HepG2 (cell line): ENCODE data around the gene MSI2. TPM values are rescaled to one million over a fixed set of nuclear protein-coding genes. Genes with fewer than 3 reads are reported as not detected.

Source experiments
- AFF4 ChIP-seq: sonication (generic); formaldehyde crosslinking; IDR thresholded peaks from 2 replicates; pipeline ENCODE4 v1.4.0; 2020; ENCODE audit warnings: missing genetic modification reagents
- AGO1 ChIP-seq: fragments of 200-400 bp; formaldehyde crosslinking; IDR thresholded peaks from 2 replicates; pipeline ENCODE4 v1.6.1; 2017; ENCODE audit warnings: mild to moderate bottlenecking, low read depth, low read length, moderate library complexity; ENCODE audit not compliant: poor library complexity, severe bottlenecking
- BRF2 ChIP-seq: sonication (generic); formaldehyde crosslinking; IDR thresholded peaks from 2 replicates; pipeline ENCODE4 v1.8.1; 2022; ENCODE audit warnings: mild to moderate bottlenecking, missing genetic modification reagents
- CBX2 ChIP-seq, 2 experiments: fragments of 200-600 bp in 1 of 2; sonication (generic); formaldehyde crosslinking in 1 of 2; IDR thresholded peaks; 2 replicates each; pipeline versions ENCODE4 v1.7.0 to v1.8.1; 2018 to 2022; ENCODE audit warnings: low read depth in 2 of 2, low read length in 1 of 2, mild to moderate bottlenecking in 1 of 2, missing genetic modification reagents in 1 of 2
- CERS6 ChIP-seq: sonication (generic); formaldehyde crosslinking; IDR thresholded peaks from 2 replicates; pipeline ENCODE4 v1.5.0; 2020; ENCODE audit warnings: missing genetic modification reagents
- ELK4 ChIP-seq: sonication (generic); formaldehyde crosslinking; IDR thresholded peaks from 2 replicates; pipeline ENCODE4 v1.9.0; 2021; ENCODE audit warnings: missing genetic modification reagents, borderline replicate concordance
- FOXO1 ChIP-seq: sonication (generic); formaldehyde crosslinking; IDR thresholded peaks from 2 replicates; pipeline ENCODE4 v1.4.0; 2020; ENCODE audit warnings: missing genetic modification reagents
- GFI1 ChIP-seq: sonication (generic); formaldehyde crosslinking; IDR thresholded peaks from 2 replicates; pipeline ENCODE4 v1.5.0; 2020; ENCODE audit warnings: missing genetic modification reagents, mild to moderate bottlenecking, borderline replicate concordance
- GLI4 ChIP-seq: sonication (generic); formaldehyde crosslinking; IDR thresholded peaks from 2 replicates; pipeline ENCODE4 v1.5.1; 2020; ENCODE audit warnings: missing genetic modification reagents, mild to moderate bottlenecking, moderate library complexity, borderline replicate concordance
- POLR2AphosphoS2 ChIP-seq: IDR thresholded peaks from 2 replicates; pipeline ENCODE4 v1.6.1; 2011; ENCODE audit warnings: low read depth, low read length, improper control_type of control experiment
- PRDM10 ChIP-seq: sonication (generic); formaldehyde crosslinking; IDR thresholded peaks from 2 replicates; pipeline ENCODE4 v1.4.0; 2020; ENCODE audit warnings: low read depth, missing genetic modification reagents
- TSC22D2 ChIP-seq: sonication (generic); formaldehyde crosslinking; IDR thresholded peaks from 2 replicates; pipeline ENCODE4 v1.5.1; 2020; ENCODE audit warnings: missing genetic modification reagents, mild to moderate bottlenecking, borderline replicate concordance
- ZNF30 ChIP-seq: sonication (generic); formaldehyde crosslinking; IDR thresholded peaks from 2 replicates; pipeline ENCODE4 v1.5.0; 2020; ENCODE audit warnings: mild to moderate bottlenecking, missing genetic modification reagents
- ZNF329 ChIP-seq: sonication (generic); formaldehyde crosslinking; IDR thresholded peaks from 2 replicates; pipeline ENCODE4 v1.9.0; 2021; ENCODE audit warnings: low read depth, mild to moderate bottlenecking, missing genetic modification reagents
- ZNF556 ChIP-seq: sonication (generic); formaldehyde crosslinking; IDR thresholded peaks from 2 replicates; pipeline ENCODE4 v1.4.0; 2020; ENCODE audit warnings: mild to moderate bottlenecking, missing genetic modification reagents, borderline replicate concordance
- ZNF580 ChIP-seq: IDR thresholded peaks from 2 replicates; pipeline ENCODE4 v1.6.1; 2016; ENCODE audit warnings: low read depth, borderline replicate concordance
- polyA plus RNA-seq, 8 experiments: library from polyadenylated mRNA; depleted of rRNA in 3 of 8; stranded (reverse) in 7 of 8; unstranded in 1 of 8; fragments of >200 nt; fragmentation: Illumina TruSeq in 4 of 8; extraction: Trizol in 4 of 8; gene quantifications; 2 replicates each; pipeline versions ENCODE4 v1.2.1 to v1.2.3, GENCODE V29; 2011 to 2016; ENCODE audit warnings: low read depth in 4 of 8, missing spikeins in 1 of 8, mixed read lengths in 1 of 8; ENCODE audit not compliant: insufficient read depth in 1 of 8
- total RNA-seq, 5 experiments: library from RNA; depleted of rRNA; stranded (reverse); fragments of >200 nt; fragmentation: Illumina TruSeq; extraction: Trizol; gene quantifications; 2 replicates each; pipeline ENCODE4 v1.2.3, GENCODE V29; 2016; ENCODE audit warnings: low read depth in 1 of 5

Gene MSI2
- total and polyA plus RNA-seq, 2 of the 13 experiments (the other 11 are each of a cell fraction or from before 2014, with no cell fraction given), result 77.5 to 78.4 TPM

- TF ChIP-seq PRDM10 (CRISPR knock-in tag) (no peak), FOXO1 (CRISPR knock-in tag) (no peak), ZNF30 (CRISPR knock-in tag) (no peak), ZNF580 (CRISPR knock-in tag) (peak; percentile 86; the same call in 1 of the 2 replicates), CBX2 (IDR thresholded peaks at IDR 0.05; ENCODE audit: low read depth, low read length) (no peak), CBX2 (CRISPR knock-in tag; IDR thresholded peaks at IDR 0.05; ENCODE audit: low read depth) (no peak), ZNF329 (CRISPR knock-in tag) (no peak), POLR2AphosphoS2 (no peak), CERS6 (CRISPR knock-in tag) (no peak), TSC22D2 (no peak), ELK4 (no peak), AFF4 (CRISPR knock-in tag) (no peak), ZNF556 (CRISPR knock-in tag) (0 out of 2 replicates have a peak, but pooled peaks have one; percentile 29), GFI1 (CRISPR knock-in tag) (no peak), AGO1 (no peak), BRF2 (CRISPR knock-in tag) (no peak), GLI4 (CRISPR knock-in tag) (no peak)
These were observed 441.8 kb downstream of the MSI2 start (continued) for GRCh38 chr17:57697891-57698711.
